ENCODE data around the gene COBL.

COBL gene

DNA sequence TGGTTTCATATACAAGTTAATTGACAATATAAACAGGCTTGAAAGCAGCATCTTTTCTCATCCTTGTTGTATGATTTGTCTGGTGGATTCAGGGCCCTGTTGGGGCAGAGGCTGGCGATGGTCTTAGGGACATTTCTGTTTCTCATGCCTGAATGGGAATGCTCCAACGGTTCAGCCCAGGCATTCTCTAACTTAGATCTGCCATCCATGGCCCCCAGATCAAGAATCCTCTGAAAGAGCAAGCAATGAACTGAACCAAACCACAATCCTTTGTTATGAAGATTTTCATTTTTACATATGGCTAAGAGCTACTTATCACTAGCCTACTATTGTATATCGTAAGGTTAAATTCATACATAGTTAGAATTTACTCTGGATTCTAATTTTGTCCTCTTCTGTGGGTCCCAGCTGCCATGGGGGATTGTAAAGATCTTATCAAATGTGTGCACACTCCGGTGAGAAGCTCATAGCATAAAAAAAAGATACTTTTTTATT is 163.9 kb downstream of the COBL start:
- in situ Hi-C loops (cut with MboI; ENCODE audit: low sequenced_read_pairs) = no loop called here

DNA sequence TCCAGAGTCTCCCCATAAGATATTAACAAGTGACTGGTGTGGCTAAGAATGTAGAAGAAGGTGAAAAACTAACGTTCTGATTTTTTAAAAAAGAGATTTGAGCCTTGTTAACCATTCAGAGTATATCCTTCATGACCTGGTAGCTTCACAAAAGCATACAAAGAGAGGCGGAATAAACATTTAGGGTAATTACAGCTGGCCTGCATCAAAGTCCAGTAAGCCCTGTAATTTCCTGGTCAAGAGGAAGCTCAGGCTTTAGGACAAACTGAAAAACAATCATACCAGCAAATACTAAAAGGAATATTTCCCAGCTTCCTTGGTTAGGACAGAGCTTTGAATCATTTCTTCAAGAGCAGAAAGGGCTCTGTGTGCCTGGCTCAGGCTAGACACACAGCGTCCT is 165.2 kb downstream of the COBL start:
- in situ Hi-C loops (cut with MboI; ENCODE audit: low sequenced_read_pairs) = no loop called here

DNA sequence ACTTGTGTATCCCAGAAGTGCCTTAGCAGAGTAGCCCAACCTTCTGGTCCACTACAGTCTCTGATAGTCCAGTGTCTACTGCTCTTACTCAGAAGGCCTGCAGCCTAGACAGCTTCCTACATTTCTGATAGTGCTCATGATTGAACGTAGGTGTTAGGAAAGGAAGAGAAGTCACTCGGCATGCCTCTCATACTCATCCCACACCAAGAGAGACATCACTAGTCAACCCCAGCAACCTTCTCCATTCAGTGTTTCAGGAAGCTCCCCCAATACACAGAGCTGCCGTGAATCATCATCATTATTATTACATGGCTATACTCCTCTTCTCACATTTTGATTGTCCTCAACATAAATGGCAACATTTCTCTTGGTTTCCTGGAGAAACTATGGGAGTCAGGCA is 166.4 kb downstream of the COBL start:
- in situ Hi-C loops (cut with MboI; ENCODE audit: low sequenced_read_pairs) = no loop called here

DNA sequence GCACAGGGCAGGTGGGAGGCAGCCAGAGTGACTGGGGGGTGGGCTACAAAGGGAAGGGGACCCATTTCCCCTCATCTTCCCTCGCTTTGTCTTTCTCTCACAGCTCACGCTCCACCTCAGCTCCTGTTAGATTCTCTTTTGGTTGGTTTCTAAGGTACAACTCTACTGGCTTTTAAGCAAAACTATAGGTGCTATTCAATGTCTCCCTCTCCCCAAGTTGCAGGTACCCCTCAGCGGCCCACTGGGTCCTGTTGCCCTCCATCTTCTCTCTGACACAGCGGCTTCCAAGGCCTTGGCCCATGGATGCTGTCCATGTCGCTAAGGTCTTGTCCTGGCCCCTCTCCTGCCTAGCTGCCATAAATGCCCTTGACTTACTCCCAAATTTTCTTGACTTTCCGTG is 168.4 kb downstream of the COBL start:
- in situ Hi-C loops (cut with MboI; ENCODE audit: low sequenced_read_pairs) = no loop called here

DNA sequence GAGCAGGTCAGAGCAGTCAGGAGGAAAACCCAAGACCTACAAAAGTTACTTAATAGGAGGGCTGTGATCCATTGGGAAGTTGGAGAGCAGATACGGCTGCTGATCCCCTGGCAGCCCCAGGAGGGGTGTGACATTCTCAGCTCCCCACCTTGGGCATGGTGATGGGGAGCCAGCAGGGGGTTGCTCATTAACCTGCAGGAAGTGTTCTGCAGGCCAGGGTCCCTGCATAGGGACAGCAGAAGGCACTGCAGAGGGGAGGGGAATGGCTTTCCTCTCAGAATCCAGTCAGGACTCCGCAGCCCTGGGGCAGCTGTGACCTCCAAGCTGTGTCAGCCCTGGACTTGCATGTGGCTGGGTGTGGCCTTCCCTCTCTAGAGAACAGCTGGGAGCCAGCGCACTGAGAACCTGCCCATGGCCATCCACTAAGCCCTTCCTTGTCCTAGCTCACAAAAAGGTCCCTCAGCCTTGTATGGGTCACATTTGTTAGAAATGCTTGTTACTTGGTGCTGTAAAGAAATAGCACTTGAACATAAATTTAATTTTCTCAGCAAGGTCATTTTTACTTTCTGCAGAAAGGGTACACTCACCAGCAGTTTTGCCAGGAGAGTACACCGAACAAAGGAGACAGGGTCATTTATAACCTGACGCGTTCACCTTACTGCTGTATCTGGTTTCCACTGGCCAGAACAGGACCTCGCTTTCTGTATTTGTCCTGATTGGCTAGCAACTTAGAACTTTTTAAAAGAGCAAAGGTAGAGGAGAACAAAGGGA is 169.6 kb downstream of the COBL start:
- in situ Hi-C loops (cut with MboI; ENCODE audit: low sequenced_read_pairs) = no loop called here

DNA sequence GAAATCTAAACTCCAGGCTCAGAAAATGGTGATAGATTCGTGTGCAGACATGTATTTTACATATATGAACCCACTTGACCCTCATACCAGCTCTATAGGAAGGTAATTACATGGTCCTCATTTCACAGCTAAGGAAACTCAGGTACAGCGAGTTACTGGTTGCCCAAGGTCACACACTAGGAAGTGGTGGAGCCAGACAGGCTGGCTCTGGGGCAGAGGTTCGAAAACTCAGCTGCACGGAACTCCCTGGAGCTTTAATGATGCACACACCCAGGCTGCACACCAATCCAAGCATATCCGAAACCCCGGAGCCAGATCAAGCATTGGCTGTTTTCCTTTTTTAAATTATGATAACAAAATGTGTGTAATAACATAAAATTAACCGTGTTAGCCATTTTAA is 172.4 kb downstream of the COBL start:
- in situ Hi-C loops (cut with MboI; ENCODE audit: low sequenced_read_pairs) = no loop called here

DNA sequence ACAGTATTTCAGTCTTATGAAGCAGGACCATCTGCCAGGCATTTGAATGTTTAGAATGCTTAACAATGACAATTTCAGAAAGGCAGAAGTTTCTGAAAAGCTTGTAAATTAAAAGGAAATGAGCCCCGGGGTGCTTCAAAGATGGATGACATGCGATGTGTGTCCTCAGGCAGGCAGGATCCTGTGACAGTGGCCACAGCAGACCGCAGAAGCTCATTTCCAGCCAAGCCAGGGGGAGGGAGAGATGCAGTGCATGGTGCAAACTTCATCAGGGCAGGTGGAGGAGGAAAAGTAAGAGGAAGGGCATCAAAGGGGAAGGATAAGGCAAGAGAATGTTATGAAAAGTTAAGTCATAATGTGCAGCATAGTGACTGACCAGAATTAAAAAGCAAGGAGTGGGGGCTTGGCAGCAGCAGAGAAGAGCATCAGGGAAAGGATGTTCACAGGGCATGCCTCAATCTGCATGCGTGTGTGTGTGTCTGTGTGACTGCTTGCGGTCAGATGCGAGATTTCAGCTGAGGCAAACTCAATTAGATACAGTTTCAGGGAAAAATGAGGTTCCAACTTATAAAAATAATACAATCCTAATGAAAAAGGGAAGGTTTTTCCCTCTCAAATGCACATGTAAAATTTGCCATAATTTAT is 173.7 kb downstream of the COBL start:
- in situ Hi-C loops (cut with MboI; ENCODE audit: low sequenced_read_pairs) = no loop called here

DNA sequence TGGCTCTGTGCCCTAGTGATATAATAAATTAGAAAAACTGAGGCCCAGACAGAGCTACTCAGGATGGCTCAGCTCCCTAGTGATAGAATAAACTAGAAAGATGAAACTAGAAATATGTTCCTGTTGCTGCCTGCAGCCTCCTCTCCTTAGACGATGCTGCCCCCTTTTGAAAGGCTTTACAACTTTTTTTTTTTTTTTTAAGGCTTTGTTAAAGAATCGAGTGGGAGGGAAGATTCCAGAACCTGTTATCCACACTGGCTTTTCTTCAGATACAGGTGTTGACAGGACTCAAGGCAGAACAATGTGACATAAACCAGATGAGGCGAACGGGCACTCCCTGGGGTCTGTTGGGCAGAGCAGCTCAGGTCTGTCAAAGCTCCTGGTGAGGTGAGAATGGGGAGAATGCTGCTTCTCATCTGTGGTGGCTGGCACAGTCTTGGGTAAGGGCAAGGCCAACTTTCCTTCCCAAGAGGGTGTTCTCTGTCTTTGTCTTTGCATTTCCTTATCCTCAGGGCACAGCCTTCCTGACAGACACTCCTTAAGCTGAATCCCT is 175.1 kb downstream of the COBL start:
- in situ Hi-C loops (cut with MboI; ENCODE audit: low sequenced_read_pairs) = no loop called here

DNA sequence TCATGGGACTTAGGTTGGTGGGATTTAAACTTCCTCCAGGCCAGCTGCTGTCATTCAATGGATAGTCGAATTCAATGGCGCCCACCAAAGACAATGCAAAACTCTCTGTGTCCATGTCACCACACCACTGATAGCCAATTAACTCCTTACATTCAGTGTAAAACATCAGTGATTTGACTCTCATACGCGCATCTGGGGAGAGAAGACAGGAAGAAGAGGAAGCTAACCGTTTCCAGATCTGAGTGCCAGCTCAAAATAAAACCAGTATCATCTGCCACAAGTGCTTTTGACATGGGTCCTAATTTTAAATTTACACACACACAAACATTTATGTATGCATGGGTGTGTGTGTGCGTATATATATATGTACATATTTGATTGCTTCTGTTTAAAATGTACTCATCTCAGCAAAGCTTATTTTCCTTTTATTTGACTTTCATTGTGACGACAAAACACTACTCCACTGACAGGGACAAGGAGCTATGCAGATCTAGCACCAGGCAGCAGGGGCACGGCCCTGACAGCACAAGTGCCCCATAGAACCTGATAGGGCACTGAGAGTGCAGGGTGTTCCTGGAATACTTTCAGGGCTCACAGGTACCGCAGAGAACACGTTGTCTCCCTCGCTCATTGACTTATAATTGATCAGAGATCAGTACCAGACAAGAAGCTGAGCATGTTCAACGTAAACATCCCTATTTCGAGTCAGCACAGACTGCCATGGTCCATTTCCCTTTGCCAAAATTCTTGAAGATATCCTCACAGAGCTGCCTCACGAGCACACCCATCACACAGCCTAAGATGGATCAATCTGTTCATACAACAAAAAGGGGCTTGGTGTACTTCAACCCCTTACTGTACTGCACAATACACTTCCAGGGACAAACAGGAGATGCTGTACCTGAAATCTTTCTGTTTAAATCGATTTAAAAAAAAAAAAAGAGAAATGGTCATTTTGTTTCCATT is 176.1 kb downstream of the COBL start:
- in situ Hi-C loops (cut with MboI; ENCODE audit: low sequenced_read_pairs) = no loop called here

DNA sequence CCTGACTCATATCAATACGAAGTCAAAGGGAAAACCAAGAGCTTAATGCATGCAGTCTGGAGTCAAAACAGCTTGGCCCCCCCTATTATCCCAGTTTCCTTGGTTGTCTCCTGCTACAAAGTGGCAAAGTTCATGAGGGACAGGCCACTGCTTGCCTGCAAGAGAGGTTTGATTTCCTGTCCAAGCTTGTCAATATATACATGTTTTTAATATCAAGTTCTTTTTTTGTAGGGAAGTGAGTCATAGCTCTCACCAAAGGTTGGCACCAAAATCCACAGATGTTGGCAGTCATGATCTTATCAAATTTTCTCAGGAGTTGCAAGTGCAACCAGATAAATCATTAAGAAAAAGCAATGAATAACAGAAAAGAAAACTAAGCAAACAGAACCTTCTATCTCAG is 176.8 kb downstream of the COBL start:
- in situ Hi-C loops (cut with MboI; ENCODE audit: low sequenced_read_pairs) = no loop called here

DNA sequence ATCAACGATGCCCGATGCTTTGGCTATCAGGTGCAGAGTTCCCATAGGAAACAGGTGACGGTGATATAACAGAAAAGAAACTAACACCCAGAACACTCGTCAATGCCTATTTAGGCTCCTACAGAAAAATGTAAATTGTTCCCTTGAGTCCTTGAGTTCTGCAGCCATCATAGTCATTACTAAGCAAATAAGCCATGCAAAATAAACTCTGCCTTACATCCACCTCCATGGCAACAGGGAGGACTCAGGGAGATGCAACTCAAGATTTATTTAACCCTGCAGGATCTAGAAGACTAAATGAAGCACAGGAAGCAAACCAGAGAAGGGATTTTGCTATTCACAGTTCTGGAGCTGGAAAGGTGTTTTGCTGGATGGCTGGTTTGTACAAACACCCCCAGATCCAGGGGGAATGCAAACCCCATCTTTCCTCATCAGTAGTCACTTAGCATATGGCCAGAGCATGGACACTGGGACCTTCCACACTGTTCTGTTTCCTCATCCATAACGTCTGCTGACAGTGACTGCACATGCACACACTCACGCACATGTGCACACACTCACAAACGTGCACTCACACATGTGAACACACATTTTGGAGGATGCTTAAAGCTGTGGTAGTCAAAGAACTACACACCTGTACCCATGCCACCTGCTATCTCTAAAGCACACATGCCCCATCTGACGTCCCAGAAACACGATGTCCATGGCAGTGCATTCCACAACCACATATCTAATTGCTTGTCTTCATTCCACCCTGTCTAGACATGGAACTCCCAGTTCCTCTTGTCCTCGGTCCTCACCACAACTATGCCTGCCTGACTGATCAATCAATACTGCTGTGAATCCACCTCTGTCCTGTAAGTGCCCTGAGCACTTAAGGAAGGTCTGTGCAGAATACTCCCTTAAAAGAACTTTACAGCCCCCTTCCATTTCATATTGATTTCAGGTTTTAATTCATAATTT is 178.2 kb downstream of the COBL start:
- in situ Hi-C loops (cut with MboI; ENCODE audit: low sequenced_read_pairs) = no loop called here

DNA sequence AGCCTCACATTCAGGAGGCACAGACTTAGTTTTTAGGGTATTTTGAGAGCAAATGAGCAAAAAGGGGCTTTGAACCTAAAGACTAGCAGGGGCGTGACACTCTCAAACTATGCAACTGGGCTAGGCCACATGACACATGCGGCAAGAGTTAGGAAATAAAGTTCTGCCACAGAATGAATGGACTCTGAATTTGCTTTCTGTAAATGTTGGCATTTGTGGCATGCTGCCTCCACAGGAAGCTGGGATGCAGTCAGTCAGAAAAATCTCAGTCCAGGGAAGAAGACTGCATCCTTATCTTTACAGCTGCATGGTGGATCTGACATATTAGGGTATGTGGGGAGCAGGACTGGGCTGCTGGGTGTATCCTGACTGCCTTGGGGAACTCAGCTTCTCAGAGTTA is 181.0 kb downstream of the COBL start:
- in situ Hi-C loops (cut with MboI; ENCODE audit: low sequenced_read_pairs) = no loop called here

DNA sequence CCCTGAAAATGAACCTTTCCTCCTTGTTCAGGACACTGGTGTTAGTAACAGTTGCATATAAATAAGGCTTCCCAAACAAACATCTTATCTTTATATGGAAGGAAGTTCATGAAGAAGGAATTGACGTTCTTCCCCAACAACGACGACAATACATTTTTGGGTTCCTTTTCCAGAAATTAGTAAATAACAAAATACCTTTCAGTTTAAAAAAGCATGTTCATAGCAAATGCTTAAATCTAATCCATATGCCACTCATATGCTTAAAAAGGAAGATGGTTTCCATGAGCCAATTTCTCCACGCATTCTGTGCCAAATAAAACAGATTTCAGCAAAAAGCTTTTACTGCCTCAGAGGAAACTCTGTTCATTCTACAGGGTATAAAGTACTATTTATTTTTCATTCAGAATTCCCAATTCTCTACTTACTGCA is 182.6 kb downstream of the COBL start:
- in situ Hi-C loops (cut with MboI; ENCODE audit: low sequenced_read_pairs) = no loop called here

DNA sequence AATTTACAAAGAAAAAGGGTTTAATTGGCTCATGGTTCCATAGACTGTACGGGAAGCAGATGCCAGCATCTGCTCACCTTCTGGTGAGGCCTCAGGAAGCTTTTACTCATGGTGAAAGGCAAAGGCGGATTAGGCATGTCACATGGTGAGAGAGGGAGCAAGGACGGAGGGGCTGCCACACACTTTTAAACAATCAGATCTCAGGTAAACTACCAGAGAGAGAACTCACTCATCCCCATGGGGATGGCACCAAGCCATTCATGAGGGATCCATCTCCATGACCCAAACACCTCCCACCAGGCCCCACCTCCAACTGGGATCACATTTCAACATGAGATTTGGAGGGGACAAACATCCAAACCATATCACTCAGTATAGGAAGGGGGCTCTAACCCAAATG is 183.9 kb downstream of the COBL start:
- in situ Hi-C loops (cut with MboI; ENCODE audit: low sequenced_read_pairs) = no loop called here

DNA sequence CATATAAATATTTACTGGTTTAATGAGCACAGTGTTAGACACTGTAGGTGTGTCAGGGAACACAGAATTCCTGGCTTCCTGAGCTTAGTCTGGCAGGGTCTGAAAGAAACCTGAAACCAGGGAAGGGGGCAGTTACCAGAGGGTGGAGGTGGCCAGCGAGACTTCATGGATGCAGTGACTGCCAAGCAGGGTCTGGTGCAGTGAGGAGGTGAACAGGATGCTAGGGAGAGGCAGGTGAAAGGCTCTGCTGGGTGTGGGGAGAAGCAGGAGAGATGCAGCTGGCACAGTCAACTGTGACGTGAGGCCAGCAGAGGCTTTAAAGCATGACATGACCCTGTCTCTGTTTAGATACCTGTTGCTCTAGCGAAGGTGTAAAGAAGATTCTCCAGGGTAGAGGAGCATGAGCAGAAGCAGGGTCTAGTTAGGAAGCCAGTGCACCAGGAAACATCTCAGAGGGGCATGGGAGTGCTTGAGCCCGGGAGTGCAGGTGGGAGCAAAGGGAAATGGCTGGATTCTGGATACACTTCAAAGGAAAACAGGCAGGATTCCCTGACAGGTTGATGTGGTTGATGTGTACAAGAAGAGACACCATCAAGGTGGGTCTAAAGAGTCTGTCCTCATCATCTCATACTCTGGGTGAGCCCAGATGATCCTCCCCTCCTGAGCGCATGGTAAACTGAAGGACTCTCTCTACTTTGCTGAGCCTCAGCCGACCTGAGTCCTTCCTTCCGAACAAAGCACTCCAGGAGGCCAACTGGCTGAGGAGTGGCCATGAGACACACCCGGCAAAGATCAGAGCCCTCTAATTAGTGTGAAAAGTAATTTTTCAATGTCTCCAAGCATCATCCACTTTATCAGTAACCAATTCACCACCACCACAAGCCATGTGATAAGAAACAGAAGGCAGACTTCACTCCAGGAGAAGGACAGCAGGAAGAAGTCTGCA is 186.8 kb downstream of the COBL start:
- in situ Hi-C loops (cut with MboI; ENCODE audit: low sequenced_read_pairs) = no loop called here

DNA sequence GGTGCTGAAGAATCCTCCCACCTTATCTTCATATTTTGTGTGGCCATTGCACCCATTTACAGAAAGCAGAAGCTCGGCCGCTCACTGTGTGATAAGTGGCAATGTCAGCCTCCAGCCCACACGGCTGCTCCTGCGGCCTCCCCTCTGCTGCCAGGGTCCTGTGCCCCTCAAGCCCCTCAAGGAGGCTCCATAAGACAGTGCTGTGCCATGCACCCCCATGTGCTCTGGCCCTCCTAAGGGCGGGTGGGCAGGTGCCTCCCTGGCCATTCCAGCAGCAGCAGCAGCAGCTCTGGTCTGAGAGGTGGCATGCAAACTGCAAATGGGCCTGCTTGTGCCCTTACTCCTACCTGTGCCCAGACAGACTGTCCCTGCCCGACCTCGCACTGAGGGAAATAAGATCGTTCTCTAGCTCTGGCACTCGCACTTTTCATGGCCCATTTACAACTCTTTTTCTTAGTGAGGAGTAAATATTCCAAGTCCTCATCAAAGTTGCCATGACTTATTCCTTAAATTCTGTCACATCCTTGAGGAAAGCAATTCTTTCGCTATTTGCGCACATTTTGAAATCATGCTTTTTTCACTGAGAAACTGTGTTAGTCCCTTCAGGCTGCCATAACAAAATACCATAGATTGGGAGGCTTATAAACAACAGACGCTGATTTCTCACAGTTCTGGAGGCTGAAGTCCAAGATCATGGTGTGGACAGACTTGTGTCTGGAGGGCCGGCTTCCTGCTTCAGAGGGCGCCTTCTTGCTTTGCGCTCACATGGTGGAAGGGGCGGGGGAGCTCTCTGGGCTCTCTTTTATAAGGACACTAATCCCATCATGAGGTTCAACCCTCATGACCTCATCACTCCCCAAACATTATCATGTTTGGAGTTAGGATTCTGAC is 187.8 kb downstream of the COBL start:
- in situ Hi-C loops (cut with MboI; ENCODE audit: low sequenced_read_pairs) = no loop called here

DNA sequence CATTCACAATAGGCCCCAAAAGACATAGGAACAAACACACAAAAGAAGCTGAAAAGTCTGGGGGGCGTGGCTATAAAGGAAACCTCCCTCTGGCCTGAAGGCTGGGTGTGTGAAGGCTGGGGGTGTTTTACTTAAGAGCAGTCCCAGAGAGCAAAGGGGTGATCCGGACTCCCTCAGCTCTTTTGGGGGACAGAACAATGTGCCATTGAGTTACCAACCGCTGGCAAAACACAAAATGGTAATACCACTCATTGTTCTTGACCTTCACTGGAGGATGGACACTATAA is 189.0 kb downstream of the COBL start:
- in situ Hi-C loops (cut with MboI; ENCODE audit: low sequenced_read_pairs) = no loop called here

All from hTERT RPE-1 (cell line).